Measurements from ENCODE around the gene KRT73.

KRT73 gene

GRCh38 chr12:52617403-52617785 lies 965 bp downstream of the KRT73 start:
- DNase-seq, result no peak

- DNase-seq, result no peak
Observed at GRCh38 chr12:52616680-52617402, 1.5 kb downstream of the KRT73 start.

GRCh38 chr12:52615912-52616311 lies 2.4 kb downstream of the KRT73 start:
- no peak for DNase-seq

GRCh38 chr12:52615208-52615868 lies 3.0 kb downstream of the KRT73 start:
- DNase-seq, result no peak

- DNase-seq, result no peak
Observed at GRCh38 chr12:52614381-52615207, 3.8 kb downstream of the KRT73 start.

- no peak for DNase-seq
Observed at GRCh38 chr12:52613384-52614030, 4.9 kb downstream of the KRT73 start.

- DNase-seq, result no peak
Observed at GRCh38 chr12:52612431-52613383, 5.7 kb downstream of the KRT73 start.

- DNase-seq, result no peak
Observed at GRCh38 chr12:52611080-52611468, 7.3 kb downstream of the KRT73 start.

- no peak for DNase-seq
Observed at GRCh38 chr12:52608826-52609630, 9.3 kb downstream of the KRT73 start.

- no peak for DNase-seq
Observed at GRCh38 chr12:52608161-52608560, 10.2 kb downstream of the KRT73 start.

- DNase-seq, result no peak
Observed at GRCh38 chr12:52607314-52607713, 11.0 kb downstream of the KRT73 start.

GRCh38 chr12:52606581-52607218 lies 11.7 kb downstream of the KRT73 start:
- no peak for DNase-seq

- no peak for DNase-seq
Observed at GRCh38 chr12:52606096-52606495, 12.3 kb downstream of the KRT73 start.

- DNase-seq, result no peak
Observed at GRCh38 chr12:52605542-52605941, 12.8 kb downstream of the KRT73 start.

GRCh38 chr12:52604859-52605258 lies 13.5 kb downstream of the KRT73 start:
- DNase-seq, result no peak

- peak in 1 of 4 experiments; percentile 22 for DNase-seq
Observed at GRCh38 chr12:52603314-52603713, 15.0 kb downstream of the KRT73 start.

- no peak for DNase-seq
Observed at GRCh38 chr12:52602552-52602951, 15.8 kb downstream of the KRT73 start.

GRCh38 chr12:52601671-52602070 lies 16.7 kb downstream of the KRT73 start:
- no peak for DNase-seq

GRCh38 chr12:52600941-52601481 lies 17.3 kb downstream of the KRT73 start, which contains the start of gene KRT72:
KRT72 (minus strand) TSS chr12:52601463; CDS start chr12:52601452, 11 bp downstream.
- DNase-seq, result no peak

GRCh38 chr12:52600475-52600874 lies 17.9 kb downstream of the KRT73 start:
- no peak for DNase-seq
